ENCODE results near the gene RAD51AP1. TPM values are rescaled to one million over a fixed set of nuclear protein-coding genes. Genes with fewer than 3 reads are reported as not detected.
"Not testable (repeated sequence)": the region's sequence is repeated elsewhere in the genome, so short reads cannot be mapped to it uniquely, and the experiment has no call there.

RAD51AP1 gene
- total RNA-seq, 1 donor from 2014 or later = 0.84 TPM

DNA sequence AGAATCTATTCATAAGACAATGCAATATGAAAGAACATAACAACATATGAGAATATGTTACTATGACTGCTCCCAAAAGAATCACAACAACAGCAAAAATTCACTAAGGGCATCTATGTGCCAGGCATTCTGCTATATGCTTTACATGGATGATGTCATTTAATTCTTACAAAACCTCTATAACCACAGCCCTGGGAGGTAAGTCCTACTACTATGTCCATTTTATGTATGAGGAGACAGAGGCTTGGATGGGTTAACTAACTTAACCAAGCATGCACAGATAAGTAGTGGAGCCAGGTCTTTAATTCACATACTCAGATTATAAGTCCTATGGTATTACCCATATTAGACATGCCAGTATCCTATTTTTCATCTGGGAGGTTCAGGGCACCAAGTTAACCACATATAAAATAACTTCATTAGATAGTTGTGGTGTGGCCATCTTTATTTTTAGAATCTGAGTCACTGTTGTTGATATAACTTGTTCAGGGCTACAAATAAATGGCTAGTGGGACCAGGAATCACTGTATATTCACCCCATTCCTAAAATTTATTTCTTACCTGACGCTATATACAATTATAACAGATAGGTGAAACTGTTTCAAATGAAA is 33.2 kb upstream of the RAD51AP1 start:
- Histone ChIP-seq H3K9me3 (no peaks in the 10 kb centered on the region), H3K4me3 (no peak overlapping the region), H3K36me3 (peaks cover 52% of the 10 kb centered on the region), H3K27ac (no peak overlapping the region), H3K4me1 (no peaks in the 10 kb centered on the region), H3K27me3 (no peaks in the 10 kb centered on the region)
- no peak for ATAC-seq
- intact Hi-C loops (cut with DNase I) = no loop called here
- DNase-seq = no peak
- TF ChIP-seq, protein P1, sequence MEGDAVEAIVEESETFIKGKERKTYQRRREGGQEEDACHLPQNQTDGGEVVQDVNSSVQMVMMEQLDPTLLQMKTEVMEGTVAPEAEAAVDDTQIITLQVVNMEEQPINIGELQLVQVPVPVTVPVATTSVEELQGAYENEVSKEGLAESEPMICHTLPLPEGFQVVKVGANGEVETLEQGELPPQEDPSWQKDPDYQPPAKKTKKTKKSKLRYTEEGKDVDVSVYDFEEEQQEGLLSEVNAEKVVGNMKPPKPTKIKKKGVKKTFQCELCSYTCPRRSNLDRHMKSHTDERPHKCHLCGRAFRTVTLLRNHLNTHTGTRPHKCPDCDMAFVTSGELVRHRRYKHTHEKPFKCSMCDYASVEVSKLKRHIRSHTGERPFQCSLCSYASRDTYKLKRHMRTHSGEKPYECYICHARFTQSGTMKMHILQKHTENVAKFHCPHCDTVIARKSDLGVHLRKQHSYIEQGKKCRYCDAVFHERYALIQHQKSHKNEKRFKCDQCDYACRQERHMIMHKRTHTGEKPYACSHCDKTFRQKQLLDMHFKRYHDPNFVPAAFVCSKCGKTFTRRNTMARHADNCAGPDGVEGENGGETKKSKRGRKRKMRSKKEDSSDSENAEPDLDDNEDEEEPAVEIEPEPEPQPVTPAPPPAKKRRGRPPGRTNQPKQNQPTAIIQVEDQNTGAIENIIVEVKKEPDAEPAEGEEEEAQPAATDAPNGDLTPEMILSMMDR (IDR thresholded peaks at IDR 0.05) = no peak

DNA sequence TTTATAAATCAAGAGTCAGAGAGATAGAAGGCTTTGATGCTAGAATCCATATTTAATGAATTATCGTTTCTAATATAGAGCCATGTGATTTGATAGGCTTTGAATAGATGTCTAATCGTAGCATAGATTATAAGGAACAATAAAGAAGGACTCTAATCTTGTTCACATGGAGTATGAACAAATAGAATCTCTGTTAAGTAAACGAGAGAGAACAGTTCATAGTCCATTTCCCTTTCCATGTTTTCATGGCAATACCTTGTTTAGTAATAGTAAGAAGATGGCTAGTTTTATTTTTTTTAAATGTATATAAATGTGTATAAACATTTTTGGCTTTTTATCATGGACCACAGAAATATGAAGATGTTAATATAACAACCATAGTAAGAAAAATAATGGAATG is 32.3 kb upstream of the RAD51AP1 start:
- peaks cover 50% of the 10 kb centered on the region for H3K36me3 ChIP-seq
- DNase-seq (no peak), ATAC-seq (no peak)
- no peaks in the 10 kb centered on the region for H3K9me3 ChIP-seq
- TF ChIP-seq, protein P1 (IDR thresholded peaks at IDR 0.05) = no peak
- no peaks in the 10 kb centered on the region for H3K4me1 ChIP-seq
- H3K27ac ChIP-seq = no peak overlapping the region
- H3K4me3 ChIP-seq = no peak overlapping the region
- intact Hi-C loops (cut with DNase I) = no loop called here
- H3K27me3 ChIP-seq = no peaks in the 10 kb centered on the region

DNA sequence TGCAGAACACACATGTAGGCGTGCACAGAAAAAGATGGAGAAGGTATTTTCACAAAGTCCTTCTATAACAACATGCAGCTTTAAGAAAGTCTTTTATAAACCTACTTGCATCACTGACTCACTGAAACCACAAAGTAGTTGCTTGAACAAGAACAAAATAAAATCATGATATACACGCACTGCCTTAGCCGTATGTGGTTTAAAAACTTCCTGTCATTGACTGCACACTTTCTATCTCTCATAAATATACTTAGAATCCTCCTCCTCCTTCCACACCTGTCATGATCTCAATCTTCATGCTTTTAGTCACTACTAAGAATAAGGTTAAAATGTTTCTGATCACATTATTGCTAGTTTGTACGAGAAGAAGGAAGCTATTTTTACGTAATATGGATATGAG is 31.8 kb upstream of the RAD51AP1 start:
- TF ChIP-seq, protein P1 (IDR thresholded peaks at IDR 0.05) = no peak
- ATAC-seq = no peak
- Histone ChIP-seq H3K27ac (no peak overlapping the region), H3K9me3 (no peaks in the 10 kb centered on the region), H3K4me3 (no peak overlapping the region), H3K27me3 (no peaks in the 10 kb centered on the region), H3K36me3 (peaks cover 45% of the 10 kb centered on the region), H3K4me1 (no peaks in the 10 kb centered on the region)
- no peak for DNase-seq
- intact Hi-C loops (cut with DNase I) = no loop called here

DNA sequence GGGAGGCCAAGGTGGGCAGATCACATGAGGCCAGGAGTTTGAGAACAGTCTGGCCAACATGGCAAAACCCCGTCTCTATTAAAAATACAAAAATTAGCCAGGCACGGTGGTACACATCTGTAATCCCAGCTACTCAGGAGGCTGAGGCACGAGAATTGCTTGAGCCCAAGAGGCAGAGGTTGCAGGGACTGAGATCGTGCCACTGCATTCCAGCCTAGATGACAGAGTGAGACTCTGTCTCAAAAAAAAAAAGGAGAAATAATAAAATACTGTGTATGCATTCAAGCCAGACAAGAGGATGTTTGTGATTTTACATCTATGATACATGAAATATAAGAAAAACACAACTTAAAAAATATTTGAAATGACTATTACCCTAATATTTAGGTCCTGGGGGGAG is 30.2 kb upstream of the RAD51AP1 start:
- H3K27me3 ChIP-seq; DNase-seq; H3K27ac ChIP-seq; H3K4me3 ChIP-seq; H3K4me1 ChIP-seq; intact Hi-C loops (cut with DNase I); H3K9me3 ChIP-seq; ATAC-seq: not testable (repeated sequence)
- peaks cover 31% of the 10 kb centered on the region for H3K36me3 ChIP-seq

DNA sequence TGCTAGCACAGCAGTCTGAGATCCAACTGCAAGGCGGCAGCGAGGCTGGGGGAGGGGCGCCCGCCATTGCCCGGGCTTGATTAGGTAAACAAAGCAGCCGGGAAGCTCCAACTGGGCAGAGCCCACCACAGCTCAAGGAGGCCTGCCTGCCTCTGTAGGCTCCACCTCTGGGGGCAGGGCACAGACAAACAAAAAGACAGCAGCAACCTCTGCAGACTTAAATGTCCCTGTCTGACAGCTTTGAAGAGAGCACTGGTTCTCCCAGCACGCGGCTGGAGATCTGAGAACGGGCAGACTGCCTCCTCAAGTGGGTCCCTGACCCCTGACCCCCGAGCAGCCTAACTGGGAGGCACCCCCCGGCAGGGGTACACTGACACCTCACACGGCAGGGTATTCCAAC is 29.4 kb upstream of the RAD51AP1 start:
- H3K27me3 ChIP-seq; DNase-seq; H3K9me3 ChIP-seq; H3K27ac ChIP-seq; H3K4me1 ChIP-seq; intact Hi-C loops (cut with DNase I); H3K4me3 ChIP-seq; ATAC-seq: not testable (repeated sequence)
- H3K36me3 ChIP-seq = peaks cover 25% of the 10 kb centered on the region

DNA sequence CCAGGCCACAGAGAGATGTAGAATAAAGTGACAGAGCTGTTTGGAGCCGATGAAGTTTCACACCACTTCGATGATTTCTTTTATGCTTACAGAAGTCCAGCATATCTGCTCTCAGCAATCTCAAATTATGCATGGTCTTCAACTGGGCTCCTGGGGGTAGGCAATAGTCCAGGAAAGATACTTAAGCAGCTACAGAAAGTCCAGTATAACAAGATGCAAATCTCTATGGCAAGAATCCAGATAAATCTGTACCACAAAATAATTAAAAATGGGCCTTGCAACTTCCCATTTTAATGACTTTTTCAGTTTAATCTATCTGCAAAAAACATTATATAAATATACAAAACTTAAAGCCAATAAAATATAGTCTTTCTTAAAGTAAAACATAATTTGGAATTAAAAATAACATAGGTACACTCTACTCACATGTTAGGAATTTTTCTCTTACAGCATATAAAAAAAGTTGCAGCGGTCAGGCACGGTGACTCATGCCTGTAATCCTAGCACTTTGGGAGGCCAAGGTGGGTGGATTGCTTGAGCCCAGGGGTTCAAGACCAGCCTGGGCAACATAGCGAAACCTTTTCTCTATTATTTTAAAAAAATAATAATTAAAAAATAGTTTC is 20.5 kb upstream of the RAD51AP1 start:
- Histone ChIP-seq H3K4me1 (no peaks in the 10 kb centered on the region), H3K36me3 (peaks cover 55% of the 10 kb centered on the region), H3K27me3 (no peaks in the 10 kb centered on the region), H3K4me3 (no peak overlapping the region), H3K9me3 (no peaks in the 10 kb centered on the region), H3K27ac (no peak overlapping the region)
- intact Hi-C loops (cut with DNase I) = no loop called here
- TF ChIP-seq, protein P1 (IDR thresholded peaks at IDR 0.05) = no peak
- ATAC-seq (no peak), DNase-seq (no peak)

DNA sequence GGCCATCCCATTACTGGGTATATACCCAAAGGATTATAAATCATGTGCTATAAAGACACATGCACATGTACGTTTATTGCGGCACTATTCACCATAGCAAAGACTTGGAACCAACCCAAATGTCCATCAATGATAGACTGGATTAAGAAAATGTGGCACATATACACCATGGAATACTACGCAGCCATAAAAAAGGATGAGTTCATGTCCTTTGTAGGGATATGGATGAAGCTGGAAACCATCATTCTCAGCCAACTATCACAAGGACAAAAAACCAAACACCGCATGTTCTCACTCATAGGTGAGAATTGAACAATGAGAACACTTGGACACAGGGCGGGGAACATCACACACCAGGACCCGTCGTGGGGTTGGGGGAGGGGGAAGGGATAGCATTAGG is 15.2 kb upstream of the RAD51AP1 start:
- peaks cover 52% of the 10 kb centered on the region for H3K36me3 ChIP-seq
- not testable (repeated sequence) for ATAC-seq, H3K27me3 ChIP-seq

More for the DNA sequence above, 15.2 kb upstream of the RAD51AP1 start:
- DNase-seq; H3K4me3 ChIP-seq; H3K4me1 ChIP-seq; intact Hi-C loops (cut with DNase I); H3K27ac ChIP-seq; H3K9me3 ChIP-seq: not testable (repeated sequence)

Data from upper lobe of right lung (tissue), 1 donor.